ENCODE measurements around the gene DHRS13. TPM values are rescaled to one million over a fixed set of nuclear protein-coding genes. Genes with fewer than 3 reads are reported as not detected.
"Not testable (repeated sequence)": the region's sequence is repeated elsewhere in the genome, so short reads cannot be mapped to it uniquely, and the experiment has no call there.

The DHRS13 gene
- total and polyA plus RNA-seq, 2 donors (not counting 3 experiments of a cell fraction or from before 2014, with no cell fraction given), result 7.2 to 9.3 TPM

DNA sequence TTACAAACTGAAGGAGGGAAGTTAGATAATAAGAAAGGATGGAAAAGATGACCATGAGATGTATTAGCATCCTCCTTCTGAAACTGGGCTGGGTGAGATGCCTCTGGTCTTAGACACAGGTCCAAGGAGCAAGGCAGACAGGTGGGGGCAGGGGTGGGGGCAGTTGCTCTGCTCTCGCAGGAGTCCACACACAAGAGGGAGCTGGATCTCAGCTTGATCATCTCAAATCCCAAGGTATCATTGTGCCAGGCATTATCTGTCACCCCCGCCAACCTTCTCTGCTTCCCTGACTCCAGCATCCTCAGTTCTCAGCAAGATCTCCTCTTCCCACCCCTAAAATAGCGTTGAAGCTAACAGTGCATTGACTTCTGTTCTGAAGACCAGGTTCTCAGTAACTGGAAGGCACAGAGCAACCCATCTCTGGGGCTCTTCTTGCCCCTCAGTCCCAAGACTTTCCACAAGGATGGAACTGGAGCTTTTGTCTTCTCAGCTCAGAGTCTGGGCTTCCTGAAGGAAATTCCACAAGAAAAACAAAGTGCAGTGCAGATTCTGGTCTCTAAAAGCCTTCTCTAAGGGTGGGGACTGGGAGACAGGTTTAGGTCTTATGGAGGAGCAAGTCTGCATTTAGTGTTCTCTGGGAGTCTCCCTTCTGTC, 7.0 kb downstream of the DHRS13 start:
- H3K9me3 ChIP-seq (replicated peaks; ENCODE audit: control insufficient read depth, insufficient read depth, low read length), result no peaks in the 10 kb centered on the region
- ChIA-PET POLR2A (interaction anchor here (0.7 kb wide), 1 partner anchor 167 kb away, joined by 3 read pairs; the partner anchor contains the start of gene NEK8), CTCF (interaction anchor here (0.9 to 5.3 kb wide), 10 partner anchors 12 to 169 kb away, joined by 3 to 46 read pairs (median 7); partner anchors contain the start of gene TLCD1)
- DNase-seq (ENCODE audit: low read depth, low spot score) (peak; percentile 28), FAIRE-seq (peak; percentile 82)
- H3K36me3 ChIP-seq (ENCODE audit: control insufficient read depth in 2 of 2, extremely low read depth in 1 of 2, insufficient read depth in 2 of 2, low read length in 2 of 2), result no peaks in the 10 kb centered on the region
- intact Hi-C loops (cut with micrococcal nuclease) (loop anchor here (2.0 to 5.0 kb wide), 2 partner anchors 51 to 87 kb away; no protein-coding TSS in a partner anchor), dilution Hi-C loops (cut with MboI; ENCODE audit: extremely low pct_ligation_motif_present, low sequenced_read_pairs) (no loop called here)
- peak overlapping the region; percentile 63 to 85 (median 66) for H3K4me3 ChIP-seq (replicated peaks in 1 of 3; ENCODE audit: insufficient read depth in 1 of 3, low read depth in 1 of 3, low read length in 3 of 3)
- H3K4me1 ChIP-seq (ENCODE audit: control insufficient read depth, extremely low read depth, insufficient read depth, low read length), result peaks cover 48% of the 10 kb centered on the region
- no peak overlapping the region for H3K9ac ChIP-seq (replicated peaks; ENCODE audit: extremely low read depth, insufficient read depth, low read length)
- H3K27me3 ChIP-seq (ENCODE audit: control insufficient read depth in 2 of 2, insufficient read depth in 2 of 2, low read length in 2 of 2), result no peaks in the 10 kb centered on the region
- no peak overlapping the region for H2AFZ ChIP-seq (ENCODE audit: low read depth, low read length)
- no peaks in the 10 kb centered on the region for H3K9me1 ChIP-seq (replicated peaks; ENCODE audit: control insufficient read depth, extremely low read depth, insufficient read depth, low read length)
- peak overlapping the region; percentile 91 for H3K4me2 ChIP-seq (ENCODE audit: insufficient read depth, low read length)
- no peaks in the 10 kb centered on the region for H4K20me1 ChIP-seq (replicated peaks; ENCODE audit: control insufficient read depth, extremely low read depth, insufficient read depth, low read length)
- TF ChIP-seq EZH2 (IDR thresholded peaks at IDR 0.05; ENCODE audit: borderline replicate concordance, low read depth, low read length, severe bottlenecking) (no peak), POLR2A (IDR thresholded peaks at IDR 0.05; ENCODE audit: low read depth, low read length) (no peak), FOS (IDR thresholded peaks at IDR 0.05; ENCODE audit: borderline replicate concordance, insufficient read depth, low read length) (no peak), CTCF (IDR thresholded peaks at IDR 0.05; ENCODE audit: extremely low read depth in 1 of 2, insufficient read depth in 1 of 2, low read depth in 1 of 2, low read length in 2 of 2) (no peak), MAX (IDR thresholded peaks at IDR 0.05; ENCODE audit: insufficient read depth, insufficient read length) (no peak), MYC (IDR thresholded peaks at IDR 0.05; ENCODE audit: low read depth, low read length) (no peak), JUN (IDR thresholded peaks at IDR 0.05; ENCODE audit: borderline replicate concordance, insufficient read depth, insufficient read length, low read depth) (no peak), GATA2 (IDR thresholded peaks at IDR 0.05; ENCODE audit: insufficient read depth, insufficient read length, low read depth, low read length) (no peak), POLR2AphosphoS5 (IDR thresholded peaks at IDR 0.05; ENCODE audit: insufficient read depth, low read depth, low read length) (no peak)
- H3K79me2 ChIP-seq (ENCODE audit: control insufficient read depth, insufficient read depth, low read length), result peaks cover 25% of the 10 kb centered on the region
- BruUV-seq (replicated peaks), result no TSS peak
- H3K27ac ChIP-seq (ENCODE audit: insufficient read depth, low read depth, low read length), result no peak overlapping the region

- H3K9ac ChIP-seq (replicated peaks; ENCODE audit: extremely low read depth, insufficient read depth, low read length), result peak overlapping the region; percentile 8
- intact Hi-C loops (cut with micrococcal nuclease), result loop anchor here (2.0 kb wide), 2 partner anchors 15 to 167 kb away; partner anchors contain the start of gene TLCD1
- H2AFZ ChIP-seq (ENCODE audit: low read depth, low read length); BruUV-seq (replicated peaks); H3K4me3 ChIP-seq (replicated peaks in 1 of 3; ENCODE audit: insufficient read depth in 1 of 3, low read depth in 1 of 3, low read length in 3 of 3); H3K36me3 ChIP-seq (ENCODE audit: control insufficient read depth in 2 of 2, extremely low read depth in 1 of 2, insufficient read depth in 2 of 2, low read length in 2 of 2); DNase-seq (ENCODE audit: low read depth, low spot score); H4K20me1 ChIP-seq (replicated peaks; ENCODE audit: control insufficient read depth, extremely low read depth, insufficient read depth, low read length); H3K27me3 ChIP-seq (ENCODE audit: control insufficient read depth in 2 of 2, insufficient read depth in 2 of 2, low read length in 2 of 2); H3K9me1 ChIP-seq (replicated peaks; ENCODE audit: control insufficient read depth, extremely low read depth, insufficient read depth, low read length); dilution Hi-C loops (cut with MboI; ENCODE audit: extremely low pct_ligation_motif_present, low sequenced_read_pairs); H3K9me3 ChIP-seq (replicated peaks; ENCODE audit: control insufficient read depth, insufficient read depth, low read length): not testable (repeated sequence)
- peaks cover 25% of the 10 kb centered on the region for H3K79me2 ChIP-seq (ENCODE audit: control insufficient read depth, insufficient read depth, low read length)
- H3K27ac ChIP-seq (ENCODE audit: insufficient read depth, low read depth, low read length), result peak overlapping the region; percentile 84
- peaks cover 58% of the 10 kb centered on the region for H3K4me1 ChIP-seq (ENCODE audit: control insufficient read depth, extremely low read depth, insufficient read depth, low read length)
- CTCF ChIA-PET, result interaction anchor here (1.2 to 4.5 kb wide), 9 partner anchors 9 to 166 kb away, joined by 3 to 29 read pairs (median 6); no protein-coding TSS in a partner anchor
- FAIRE-seq, result peak; percentile 66
- peak overlapping the region; percentile 61 for H3K4me2 ChIP-seq (ENCODE audit: insufficient read depth, low read length)
- POLR2A ChIA-PET, result interaction anchor here (0.6 to 1.4 kb wide), 2 partner anchors 8 to 57 kb away, joined by 3 to 4 read pairs; no protein-coding TSS in a partner anchor
Observed at GRCh38 chr17:28893248-28894183, 9.4 kb downstream of the DHRS13 start.

Measured in endothelial cell of umbilical vein (primary cell).